GM12891 (cell line): ENCODE data around the gene PRKN.

Experiments used
- POLR2A ChIP-seq: IDR thresholded peaks from 2 replicates; pipeline ENCODE4 v1.6.1; 2011; ENCODE audit warnings: low read depth, low read length, control low read depth
- POLR2AphosphoS5 ChIP-seq: IDR thresholded peaks from 2 replicates; pipeline ENCODE4 v1.6.1; 2011; ENCODE audit warnings: low read depth, low read length, control low read depth
- SPI1 ChIP-seq: IDR thresholded peaks from 2 replicates; pipeline ENCODE4 v1.6.1; 2011; ENCODE audit warnings: low read depth, low read length, control low read depth

- TF ChIP-seq POLR2A: no peak
- TF ChIP-seq POLR2AphosphoS5: no peak
- TF ChIP-seq SPI1: no peak
These were observed 1015.6 kb downstream of the PRKN start for GRCh38 chr6:161711938-161712337.
